ENCODE results near the gene IGSF21.

IGSF21 gene

DNA sequence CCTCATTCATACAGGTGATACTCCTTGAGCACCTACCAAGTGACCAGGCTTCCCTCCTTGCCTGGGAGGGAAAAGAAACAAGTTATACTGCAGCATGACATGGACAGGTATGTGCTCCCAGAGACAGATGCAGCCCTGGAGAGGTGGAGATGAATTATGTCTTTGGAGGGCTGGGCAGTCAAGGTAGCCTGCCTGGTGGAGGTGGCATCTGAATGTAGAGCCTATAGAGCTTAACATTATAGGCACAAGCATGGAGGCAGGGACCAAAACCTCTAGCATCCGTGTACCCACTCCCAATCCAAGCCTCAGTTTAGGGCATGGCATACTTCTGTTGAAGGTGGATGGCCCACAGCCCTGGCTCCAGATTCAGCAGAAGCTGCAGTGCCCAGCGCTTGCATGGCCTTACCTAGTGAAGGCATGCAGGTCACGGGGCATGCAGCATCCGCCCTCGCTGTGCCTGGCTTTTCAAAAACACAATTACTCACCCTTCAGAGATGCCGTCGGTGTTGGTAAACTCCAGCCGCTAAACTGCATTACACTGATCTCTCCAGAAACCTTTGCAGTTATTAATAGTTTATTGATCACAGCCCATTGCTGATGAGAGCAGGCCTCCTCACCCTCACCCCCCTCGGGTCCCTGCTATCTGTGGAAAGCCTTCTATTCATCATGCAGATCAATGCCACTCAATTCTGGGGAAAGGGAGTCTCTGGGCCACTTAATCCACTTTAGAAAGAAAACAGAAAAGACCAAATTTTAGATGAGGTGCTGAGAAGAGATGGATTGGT is 222.1 kb downstream of the IGSF21 start:
- TF ChIP-seq, protein P1, sequence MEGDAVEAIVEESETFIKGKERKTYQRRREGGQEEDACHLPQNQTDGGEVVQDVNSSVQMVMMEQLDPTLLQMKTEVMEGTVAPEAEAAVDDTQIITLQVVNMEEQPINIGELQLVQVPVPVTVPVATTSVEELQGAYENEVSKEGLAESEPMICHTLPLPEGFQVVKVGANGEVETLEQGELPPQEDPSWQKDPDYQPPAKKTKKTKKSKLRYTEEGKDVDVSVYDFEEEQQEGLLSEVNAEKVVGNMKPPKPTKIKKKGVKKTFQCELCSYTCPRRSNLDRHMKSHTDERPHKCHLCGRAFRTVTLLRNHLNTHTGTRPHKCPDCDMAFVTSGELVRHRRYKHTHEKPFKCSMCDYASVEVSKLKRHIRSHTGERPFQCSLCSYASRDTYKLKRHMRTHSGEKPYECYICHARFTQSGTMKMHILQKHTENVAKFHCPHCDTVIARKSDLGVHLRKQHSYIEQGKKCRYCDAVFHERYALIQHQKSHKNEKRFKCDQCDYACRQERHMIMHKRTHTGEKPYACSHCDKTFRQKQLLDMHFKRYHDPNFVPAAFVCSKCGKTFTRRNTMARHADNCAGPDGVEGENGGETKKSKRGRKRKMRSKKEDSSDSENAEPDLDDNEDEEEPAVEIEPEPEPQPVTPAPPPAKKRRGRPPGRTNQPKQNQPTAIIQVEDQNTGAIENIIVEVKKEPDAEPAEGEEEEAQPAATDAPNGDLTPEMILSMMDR (IDR thresholded peaks at IDR 0.05; ENCODE audit: low read depth, low read length), result no peak
- in situ Hi-C loops (cut with HindIII; ENCODE audit: low sequenced_read_pairs), result no loop called here

DNA sequence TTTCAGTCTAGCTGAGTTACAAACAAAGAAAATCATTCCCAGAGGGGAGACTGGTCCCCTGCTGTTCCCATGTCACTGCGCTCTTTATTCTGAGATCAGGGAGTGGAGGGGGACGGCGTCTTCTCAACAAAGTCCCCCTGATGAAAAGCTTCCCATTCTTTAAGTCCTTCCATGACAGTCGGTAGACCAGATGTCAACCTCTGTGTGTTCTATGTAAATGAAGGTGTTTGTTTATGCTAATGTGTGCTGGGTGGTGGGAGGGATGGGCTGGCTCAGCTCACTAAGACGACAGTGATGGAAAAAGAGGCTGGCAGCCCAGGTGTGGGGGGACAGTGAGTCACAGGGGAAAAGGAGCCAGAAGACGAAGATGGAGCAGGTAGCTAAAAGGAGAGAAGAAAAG is 225.0 kb downstream of the IGSF21 start:
- in situ Hi-C loops (cut with HindIII; ENCODE audit: low sequenced_read_pairs), result no loop called here
- TF ChIP-seq, protein P1 (IDR thresholded peaks at IDR 0.05; ENCODE audit: low read depth, low read length), result no peak
- DNase-seq (ENCODE audit: low read depth, low spot score), result no peak
- no peak overlapping the region for H3K4me3 ChIP-seq (ENCODE audit: low read depth, low read length)

More for the DNA sequence above, 222.1 kb downstream of the IGSF21 start:
- no peak for DNase-seq (ENCODE audit: low read depth, low spot score)
- H3K4me3 ChIP-seq (ENCODE audit: low read depth, low read length), result no peak overlapping the region

- TF ChIP-seq, protein P1 (IDR thresholded peaks at IDR 0.05; ENCODE audit: low read depth, low read length), result no peak
- no peak overlapping the region for H3K4me3 ChIP-seq (ENCODE audit: low read depth, low read length)
- DNase-seq (ENCODE audit: low read depth, low spot score), result no peak
- in situ Hi-C loops (cut with HindIII; ENCODE audit: low sequenced_read_pairs), result no loop called here
Observed at GRCh38 chr1:18333220-18333619, 225.6 kb downstream of the IGSF21 start.

- H3K4me3 ChIP-seq (ENCODE audit: low read depth, low read length), result no peak overlapping the region
- DNase-seq (ENCODE audit: low read depth, low spot score), result no peak
- TF ChIP-seq, protein P1 (IDR thresholded peaks at IDR 0.05; ENCODE audit: low read depth, low read length), result no peak
- in situ Hi-C loops (cut with HindIII; ENCODE audit: low sequenced_read_pairs), result no loop called here
Observed at GRCh38 chr1:18336801-18337200, 229.2 kb downstream of the IGSF21 start.

- TF ChIP-seq, protein P1 (IDR thresholded peaks at IDR 0.05; ENCODE audit: low read depth, low read length), result no peak
- in situ Hi-C loops (cut with HindIII; ENCODE audit: low sequenced_read_pairs), result no loop called here
- no peak overlapping the region for H3K4me3 ChIP-seq (ENCODE audit: low read depth, low read length)
- no peak for DNase-seq (ENCODE audit: low read depth, low spot score)
Observed at GRCh38 chr1:18337757-18338156, 230.2 kb downstream of the IGSF21 start.

DNA sequence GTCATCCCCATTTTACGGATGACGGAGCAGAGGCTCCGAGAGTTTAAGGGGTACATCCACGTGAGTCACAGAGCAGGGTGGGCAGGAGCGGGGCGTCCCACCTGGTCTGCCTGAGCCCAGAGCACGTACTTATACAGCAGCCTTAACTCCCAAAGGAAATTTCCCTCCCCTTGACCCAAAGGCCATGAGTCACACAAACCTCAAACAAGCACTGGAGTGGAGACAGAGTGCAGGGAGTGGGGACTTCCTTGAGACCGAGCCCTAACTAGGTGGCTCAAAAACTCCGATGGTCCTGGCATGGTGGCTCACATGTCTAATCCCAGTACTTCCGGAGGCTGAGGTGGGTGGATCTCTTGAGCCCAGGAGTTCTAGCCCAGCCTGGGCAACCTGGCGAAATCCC is 231.6 kb downstream of the IGSF21 start:
- H3K4me3 ChIP-seq (ENCODE audit: low read depth, low read length), result no peak overlapping the region
- DNase-seq (ENCODE audit: low read depth, low spot score), result no peak
- TF ChIP-seq, protein P1 (IDR thresholded peaks at IDR 0.05; ENCODE audit: low read depth, low read length), result no peak
- in situ Hi-C loops (cut with HindIII; ENCODE audit: low sequenced_read_pairs), result no loop called here

Data from astrocyte of the spinal cord (primary cell).